GM10248 (cell line): ENCODE measurements around the gene MRPL17.

Experiments used
- CTCF ChIA-PET: fragments of 300-600 bp; sonication (Branson Sonifier 250); formaldehyde crosslinking; extraction: SDS; loops from one replicate; lab custom pipeline; 2021; ENCODE audit warnings: antibody characterized with exemption; lab: Yijun Ruan, JAX
- POLR2A ChIA-PET: fragments of 350-650 bp; sonication (Branson Sonifier 250); formaldehyde crosslinking; extraction: SDS; loops from one replicate; lab custom pipeline; 2020; ENCODE audit warnings: antibody characterized with exemption; lab: Yijun Ruan, JAX
- DNase-seq: peaks from one replicate; pipeline ENCODE4 v3.0.0; 2012; ENCODE audit errors: extremely low spot score
- TF ChIP-seq, protein P1 (sequence below): IDR thresholded peaks from 2 replicates; pipeline ENCODE4 v1.5.1; 2012; ENCODE audit warnings: mild to moderate bottlenecking, low read depth; ENCODE audit errors: extremely low read depth, missing control alignments, control extremely low read depth

The MRPL17 gene

DNA sequence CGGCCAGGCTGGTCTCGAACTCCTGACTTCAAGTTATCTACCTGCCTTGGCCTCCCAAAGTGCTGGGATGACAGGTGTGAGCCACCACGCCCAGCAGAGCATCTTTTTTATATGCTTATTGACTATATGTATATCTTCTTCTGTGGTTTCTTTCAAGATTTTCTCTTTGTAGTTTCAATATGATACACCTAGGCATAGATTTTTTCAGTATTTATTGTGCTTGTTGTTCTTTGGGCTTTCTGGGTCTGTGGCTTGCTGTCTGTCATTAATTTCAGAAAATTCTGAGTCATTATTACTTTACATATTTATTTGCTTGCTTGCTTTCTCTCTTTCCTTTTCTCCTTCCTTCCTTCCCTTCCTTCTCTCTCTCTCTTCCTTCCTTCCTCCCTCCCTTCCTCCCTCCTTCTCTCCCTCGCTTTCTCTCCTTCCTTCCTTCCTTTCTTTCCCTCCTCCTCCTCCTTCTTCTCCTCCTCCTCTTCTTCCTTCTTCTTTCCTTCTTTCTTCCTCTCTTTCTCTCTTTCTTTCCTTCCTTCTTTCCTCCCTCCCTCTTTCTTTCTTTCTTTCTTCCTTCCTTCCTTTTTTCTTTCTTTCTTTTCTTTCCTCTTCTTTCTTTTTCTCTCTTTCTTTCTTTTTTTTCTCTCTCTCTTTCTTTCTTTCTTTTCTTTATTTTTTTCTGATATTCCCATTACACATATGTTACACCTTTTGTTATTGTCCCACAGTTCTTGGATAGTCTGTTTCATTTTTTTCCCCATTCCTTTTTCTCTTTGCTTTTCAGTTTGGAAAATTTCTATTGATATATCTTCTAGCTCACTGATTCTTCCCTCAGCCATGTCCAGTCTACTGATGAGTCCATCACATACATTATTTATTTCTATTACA, 16.6 kb downstream of the MRPL17 start:
- ChIA-PET POLR2A (interaction anchor here (0.5 kb wide), 1 partner anchor 80 kb away, joined by 5 read pairs; no protein-coding TSS in a partner anchor), CTCF (interaction anchor here (1.1 to 3.0 kb wide), 9 partner anchors 8 to 73 kb away, joined by 3 to 23 read pairs (median 4); partner anchors contain the start of gene TPP1)
- TF ChIP-seq, protein P1, sequence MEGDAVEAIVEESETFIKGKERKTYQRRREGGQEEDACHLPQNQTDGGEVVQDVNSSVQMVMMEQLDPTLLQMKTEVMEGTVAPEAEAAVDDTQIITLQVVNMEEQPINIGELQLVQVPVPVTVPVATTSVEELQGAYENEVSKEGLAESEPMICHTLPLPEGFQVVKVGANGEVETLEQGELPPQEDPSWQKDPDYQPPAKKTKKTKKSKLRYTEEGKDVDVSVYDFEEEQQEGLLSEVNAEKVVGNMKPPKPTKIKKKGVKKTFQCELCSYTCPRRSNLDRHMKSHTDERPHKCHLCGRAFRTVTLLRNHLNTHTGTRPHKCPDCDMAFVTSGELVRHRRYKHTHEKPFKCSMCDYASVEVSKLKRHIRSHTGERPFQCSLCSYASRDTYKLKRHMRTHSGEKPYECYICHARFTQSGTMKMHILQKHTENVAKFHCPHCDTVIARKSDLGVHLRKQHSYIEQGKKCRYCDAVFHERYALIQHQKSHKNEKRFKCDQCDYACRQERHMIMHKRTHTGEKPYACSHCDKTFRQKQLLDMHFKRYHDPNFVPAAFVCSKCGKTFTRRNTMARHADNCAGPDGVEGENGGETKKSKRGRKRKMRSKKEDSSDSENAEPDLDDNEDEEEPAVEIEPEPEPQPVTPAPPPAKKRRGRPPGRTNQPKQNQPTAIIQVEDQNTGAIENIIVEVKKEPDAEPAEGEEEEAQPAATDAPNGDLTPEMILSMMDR: no peak
- no peak for DNase-seq

- TF ChIP-seq, protein P1: no peak
- DNase-seq: no peak
- ChIA-PET CTCF (no interaction called here), POLR2A (no interaction called here)
Measured at GRCh38 chr11:6664551-6664950, 18.6 kb downstream of the MRPL17 start.

GRCh38 chr11:6663794-6664469, 19.2 kb downstream of the MRPL17 start:
- ChIA-PET POLR2A (no interaction called here), CTCF (no interaction called here)
- TF ChIP-seq, protein P1: no peak
- no peak for DNase-seq

GRCh38 chr11:6660712-6661111, 22.4 kb downstream of the MRPL17 start:
- no peak for DNase-seq
- CTCF ChIA-PET: interaction anchor here (1.2 to 5.2 kb wide), 2 partner anchors 13 to 20 kb away, joined by 3 to 31 read pairs; no protein-coding TSS in a partner anchor
- POLR2A ChIA-PET: no interaction called here
- TF ChIP-seq, protein P1: no peak

DNA sequence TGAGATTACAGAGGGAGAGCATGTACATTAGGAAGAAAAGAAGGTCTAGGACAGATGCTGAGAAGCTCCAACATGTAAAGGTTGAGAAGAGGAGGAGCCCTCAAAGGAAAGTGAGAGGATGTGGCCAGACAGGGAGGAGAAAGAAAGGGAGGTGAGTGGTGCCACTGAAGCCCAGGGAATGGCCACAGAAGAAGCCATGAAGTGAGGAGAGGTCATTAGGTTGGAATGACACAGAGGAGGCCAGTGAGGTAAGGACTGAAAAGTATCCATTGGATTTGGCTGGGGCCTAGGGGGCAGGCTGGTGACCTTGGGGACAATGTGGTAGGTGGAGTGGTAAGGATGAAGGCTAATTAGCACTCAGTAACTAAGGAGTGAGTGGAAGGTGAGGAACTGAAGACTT, 24.5 kb downstream of the MRPL17 start:
- no peak for DNase-seq
- CTCF ChIA-PET: interaction anchor here (2.0 to 5.2 kb wide), 3 partner anchors 9 to 13 kb away, joined by 5 to 31 read pairs (median 8); no protein-coding TSS in a partner anchor
- POLR2A ChIA-PET: interaction anchor here (1.2 kb wide), 1 partner anchor 13 kb away, joined by 3 read pairs; no protein-coding TSS in a partner anchor
- TF ChIP-seq, protein P1: no peak

DNA sequence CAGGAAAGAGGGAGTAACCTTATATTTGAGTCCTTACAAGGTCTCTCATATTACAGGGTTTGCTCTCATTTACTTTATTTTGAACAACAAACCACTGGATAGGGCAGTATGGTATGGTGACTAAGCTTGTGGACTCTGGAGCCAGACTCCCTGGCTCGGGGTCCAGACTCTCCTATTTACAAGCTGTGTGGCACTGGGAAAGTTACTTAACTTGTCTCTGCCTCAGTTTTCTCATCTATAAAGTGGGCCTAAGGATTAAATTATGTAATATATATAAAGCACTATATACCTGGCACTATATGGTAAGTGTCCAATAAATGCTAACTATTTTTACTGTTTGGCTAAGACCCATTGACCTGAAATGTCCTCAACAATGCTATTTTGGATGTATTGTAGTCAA, 25.8 kb downstream of the MRPL17 start:
- ChIA-PET CTCF (interaction anchor here (1.1 to 5.2 kb wide), 5 partner anchors 10 to 126 kb away, joined by 3 to 31 read pairs (median 5); partner anchors contain the start of gene MRPL17), POLR2A (no interaction called here)
- TF ChIP-seq, protein P1: no peak

More for the DNA sequence above, 25.8 kb downstream of the MRPL17 start:
- no peak for DNase-seq
